WI38 (cell line): ENCODE measurements around the gene SLC35B4.

Source experiments
- H3K4me3 ChIP-seq: 2 replicates; pipeline ENCODE4 v1.5.1; 2011; ENCODE audit warnings: low read depth, mild to moderate bottlenecking, control low read depth, low read length
- TF ChIP-seq, protein P1 (sequence below): IDR thresholded peaks from 2 replicates; pipeline ENCODE4 v1.5.1; 2012; ENCODE audit warnings: low read depth, mild to moderate bottlenecking, control low read depth, low read length

The SLC35B4 gene

GRCh38 chr7:134332892-134333291, 16.2 kb upstream of the SLC35B4 start:
- TF ChIP-seq, protein P1, sequence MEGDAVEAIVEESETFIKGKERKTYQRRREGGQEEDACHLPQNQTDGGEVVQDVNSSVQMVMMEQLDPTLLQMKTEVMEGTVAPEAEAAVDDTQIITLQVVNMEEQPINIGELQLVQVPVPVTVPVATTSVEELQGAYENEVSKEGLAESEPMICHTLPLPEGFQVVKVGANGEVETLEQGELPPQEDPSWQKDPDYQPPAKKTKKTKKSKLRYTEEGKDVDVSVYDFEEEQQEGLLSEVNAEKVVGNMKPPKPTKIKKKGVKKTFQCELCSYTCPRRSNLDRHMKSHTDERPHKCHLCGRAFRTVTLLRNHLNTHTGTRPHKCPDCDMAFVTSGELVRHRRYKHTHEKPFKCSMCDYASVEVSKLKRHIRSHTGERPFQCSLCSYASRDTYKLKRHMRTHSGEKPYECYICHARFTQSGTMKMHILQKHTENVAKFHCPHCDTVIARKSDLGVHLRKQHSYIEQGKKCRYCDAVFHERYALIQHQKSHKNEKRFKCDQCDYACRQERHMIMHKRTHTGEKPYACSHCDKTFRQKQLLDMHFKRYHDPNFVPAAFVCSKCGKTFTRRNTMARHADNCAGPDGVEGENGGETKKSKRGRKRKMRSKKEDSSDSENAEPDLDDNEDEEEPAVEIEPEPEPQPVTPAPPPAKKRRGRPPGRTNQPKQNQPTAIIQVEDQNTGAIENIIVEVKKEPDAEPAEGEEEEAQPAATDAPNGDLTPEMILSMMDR = no peak
- no peak overlapping the region for H3K4me3 ChIP-seq

DNA sequence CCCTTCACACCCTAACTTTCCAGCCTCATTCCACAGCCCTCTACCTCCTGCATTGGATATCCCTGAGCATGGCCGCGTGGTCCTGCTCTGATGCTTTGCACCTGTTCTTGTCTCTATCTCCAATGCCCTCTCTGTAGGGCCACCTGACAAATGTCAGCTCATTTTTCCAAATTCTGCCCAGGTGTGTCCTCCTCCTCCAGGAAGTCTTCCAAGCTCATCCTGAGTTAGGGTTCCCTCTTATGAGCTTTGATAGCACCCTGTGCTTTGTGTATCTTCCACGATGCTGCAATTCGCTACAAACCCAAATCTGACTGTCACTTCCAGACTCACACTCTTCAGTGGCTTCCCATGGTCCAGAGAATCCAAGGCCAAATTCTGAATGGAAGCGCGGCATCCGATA, 14.7 kb upstream of the SLC35B4 start:
- TF ChIP-seq, protein P1 = no peak
- no peak overlapping the region for H3K4me3 ChIP-seq

DNA sequence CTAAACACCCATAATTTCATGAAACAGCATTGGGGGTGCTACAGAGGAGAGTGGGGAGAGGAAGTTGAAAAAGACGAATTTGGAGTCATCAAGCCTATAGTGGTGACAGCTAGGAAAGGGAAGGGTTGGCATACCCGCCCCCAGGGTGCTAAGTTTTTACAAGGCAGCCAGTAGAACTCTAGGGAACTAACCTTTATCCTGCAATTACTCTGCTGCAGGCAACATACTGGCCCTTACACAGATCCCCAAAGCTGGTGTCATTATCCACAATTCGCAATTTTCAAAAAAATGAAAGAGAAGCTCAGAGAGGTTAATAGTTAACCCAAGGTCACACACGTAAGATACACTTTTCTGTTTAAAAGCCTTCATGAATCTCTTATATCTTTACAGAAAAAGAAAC, 14.2 kb upstream of the SLC35B4 start:
- TF ChIP-seq, protein P1 = no peak
- H3K4me3 ChIP-seq = no peak overlapping the region

DNA sequence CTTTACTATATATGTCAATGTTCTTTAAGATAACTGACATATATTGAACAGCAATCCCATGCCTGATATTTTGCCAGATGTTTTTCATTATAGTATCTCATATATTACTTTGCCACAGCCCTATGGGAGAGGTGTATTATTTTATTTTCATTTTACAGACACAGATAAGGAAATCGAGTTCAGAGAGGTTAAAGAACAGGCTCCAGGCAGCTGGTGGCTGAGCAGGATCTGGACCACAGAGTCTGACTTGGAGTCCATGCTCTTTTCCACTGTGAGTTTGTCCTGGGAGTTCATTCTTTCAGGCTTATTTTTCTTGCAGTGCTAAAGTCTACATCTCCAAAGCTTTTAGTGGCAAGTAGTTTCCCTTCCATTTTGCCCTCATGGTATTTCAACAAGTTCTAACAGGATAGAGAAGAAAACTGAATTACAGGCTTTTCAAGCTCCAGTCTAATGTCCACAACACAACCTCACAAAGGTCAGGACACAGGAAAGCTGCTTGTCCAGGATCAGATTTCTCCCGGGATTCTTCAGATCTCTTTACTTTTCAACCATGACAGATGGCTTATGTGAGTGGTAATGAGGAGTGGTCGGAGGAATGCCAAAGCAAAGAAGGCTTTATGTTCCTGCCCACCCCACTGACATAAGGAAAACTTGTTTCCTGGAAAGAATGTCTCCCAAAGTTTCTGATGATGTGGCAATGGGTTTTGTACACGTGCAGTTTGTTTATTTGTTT, 13.1 kb upstream of the SLC35B4 start:
- TF ChIP-seq, protein P1 = no peak
- H3K4me3 ChIP-seq = no peak overlapping the region

DNA sequence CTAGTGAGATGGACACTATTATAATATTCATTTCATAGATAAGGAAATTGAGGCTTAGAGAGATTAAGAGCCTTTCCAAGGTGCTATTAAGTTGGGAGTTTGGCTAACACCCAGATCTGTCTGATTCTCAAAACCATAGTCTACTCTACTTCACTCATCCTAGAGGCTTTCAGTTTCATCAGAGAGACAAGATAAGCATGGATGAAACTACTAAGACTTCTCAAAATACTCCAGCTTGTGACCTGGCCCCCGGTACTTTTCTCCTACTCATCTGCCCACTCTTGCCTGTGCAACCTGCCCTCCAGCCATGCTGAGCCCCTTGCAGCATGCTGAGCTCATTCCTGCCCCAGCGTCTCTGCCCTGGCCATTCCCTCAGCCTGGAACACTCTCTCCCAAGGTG, 12.2 kb upstream of the SLC35B4 start:
- H3K4me3 ChIP-seq = no peak overlapping the region
- TF ChIP-seq, protein P1 = no peak

DNA sequence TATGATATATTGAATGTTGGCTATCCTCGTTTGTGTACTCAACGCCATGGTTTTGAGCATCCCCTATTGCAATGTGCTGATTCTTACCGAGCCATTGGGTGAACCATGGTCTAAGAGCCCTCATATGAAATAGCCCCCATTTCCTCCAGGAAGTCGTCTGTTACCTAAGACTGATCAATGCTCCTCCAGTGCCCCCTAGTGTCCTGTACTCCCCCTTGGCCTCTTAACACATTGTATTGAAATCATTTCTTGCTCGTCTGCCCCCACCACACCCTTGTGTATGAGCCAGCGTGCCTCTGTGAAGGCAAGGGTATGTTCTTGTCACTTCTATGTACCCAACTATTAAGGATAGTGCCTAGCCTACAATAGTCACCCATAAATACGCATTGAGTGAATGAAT, 11.2 kb upstream of the SLC35B4 start:
- TF ChIP-seq, protein P1 = peak; percentile 67
- H3K4me3 ChIP-seq = no peak overlapping the region

GRCh38 chr7:134324107-134324506, 7.4 kb upstream of the SLC35B4 start:
- TF ChIP-seq, protein P1 = no peak

More at GRCh38 chr7:134324107-134324506, 7.4 kb upstream of the SLC35B4 start:
- no peak overlapping the region for H3K4me3 ChIP-seq
